Occipital lobe (tissue), 2 donors: ENCODE measurements around the gene ZBP1. TPM values are rescaled to one million over a fixed set of nuclear protein-coding genes. Genes with fewer than 3 reads are reported as not detected.

Experiments
- DNase-seq: peaks from one replicate; lab custom pipeline; 2025; lab: John Stamatoyannopoulos, UW
- total RNA-seq: library from RNA; depleted of rRNA; stranded (reverse); fragments of >200 nt; gene quantifications from one replicate; pipeline ENCODE4 v1.2.3, GENCODE V29; 2014

The ZBP1 gene
- total RNA-seq, 1 donor from 2014 or later: not detected

DNA sequence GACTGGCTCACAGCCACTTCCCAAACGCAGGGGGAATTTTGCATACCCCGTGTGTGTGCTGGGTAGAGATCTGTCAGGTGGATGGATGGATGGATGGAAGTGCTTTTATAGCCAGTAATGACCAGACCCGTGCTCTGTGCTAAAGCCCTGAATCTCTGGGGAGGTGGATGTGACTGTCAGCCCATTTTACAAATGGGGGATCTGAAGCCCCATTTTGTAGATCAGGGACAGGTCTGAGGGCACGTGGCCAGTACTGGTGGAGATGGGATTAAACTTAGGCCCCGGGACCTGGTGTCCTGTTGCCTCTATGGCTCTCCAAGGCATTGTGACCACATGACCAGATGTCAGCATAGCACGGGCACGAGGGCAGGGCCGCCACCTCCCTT lies 38.2 kb upstream of the ZBP1 start:
- no peak for DNase-seq

DNA sequence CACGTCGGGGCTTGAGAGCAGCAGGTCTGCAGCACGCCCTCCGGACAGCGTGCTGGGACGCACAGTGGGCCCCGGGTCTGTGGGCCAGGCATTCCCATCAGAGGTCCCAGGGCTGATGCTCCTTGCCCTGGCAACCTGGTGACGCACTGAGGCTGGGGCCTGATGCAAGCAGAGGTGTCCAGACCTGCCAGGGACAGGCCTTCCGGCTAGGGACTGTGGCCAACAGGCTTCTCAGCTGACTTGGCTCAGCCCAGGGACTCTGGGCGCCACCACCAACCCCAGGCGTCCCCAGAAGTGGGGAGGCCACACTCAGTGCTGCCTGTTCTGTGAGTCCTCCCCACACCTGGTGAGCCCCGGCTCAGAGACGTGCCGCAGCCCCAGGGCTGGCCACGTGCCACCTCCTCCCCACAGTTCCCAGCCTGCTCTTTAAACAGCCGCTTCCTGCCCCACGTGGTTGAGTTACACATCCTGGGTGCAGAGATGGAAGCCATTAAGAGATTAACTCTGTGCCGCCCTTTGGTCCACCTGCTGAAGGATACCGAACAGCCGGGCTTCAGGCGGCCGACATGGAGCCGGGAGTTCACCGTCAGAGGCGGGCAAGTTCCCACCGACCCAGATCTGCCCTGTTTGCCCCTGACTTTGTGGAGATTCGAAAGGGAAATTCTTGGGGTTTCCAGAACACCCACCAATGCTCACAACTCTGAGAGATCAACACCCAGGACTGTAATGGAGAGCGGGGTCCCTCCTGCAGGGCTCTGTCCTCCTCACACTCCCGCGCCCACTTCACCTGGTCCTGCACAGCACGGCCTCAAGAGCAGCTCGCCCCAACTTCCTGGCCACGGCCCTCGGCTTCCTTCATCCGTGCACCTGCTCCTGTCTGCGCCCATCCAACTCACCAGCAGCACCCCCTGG lies 37.6 kb upstream of the ZBP1 start:
- no peak for DNase-seq

DNA sequence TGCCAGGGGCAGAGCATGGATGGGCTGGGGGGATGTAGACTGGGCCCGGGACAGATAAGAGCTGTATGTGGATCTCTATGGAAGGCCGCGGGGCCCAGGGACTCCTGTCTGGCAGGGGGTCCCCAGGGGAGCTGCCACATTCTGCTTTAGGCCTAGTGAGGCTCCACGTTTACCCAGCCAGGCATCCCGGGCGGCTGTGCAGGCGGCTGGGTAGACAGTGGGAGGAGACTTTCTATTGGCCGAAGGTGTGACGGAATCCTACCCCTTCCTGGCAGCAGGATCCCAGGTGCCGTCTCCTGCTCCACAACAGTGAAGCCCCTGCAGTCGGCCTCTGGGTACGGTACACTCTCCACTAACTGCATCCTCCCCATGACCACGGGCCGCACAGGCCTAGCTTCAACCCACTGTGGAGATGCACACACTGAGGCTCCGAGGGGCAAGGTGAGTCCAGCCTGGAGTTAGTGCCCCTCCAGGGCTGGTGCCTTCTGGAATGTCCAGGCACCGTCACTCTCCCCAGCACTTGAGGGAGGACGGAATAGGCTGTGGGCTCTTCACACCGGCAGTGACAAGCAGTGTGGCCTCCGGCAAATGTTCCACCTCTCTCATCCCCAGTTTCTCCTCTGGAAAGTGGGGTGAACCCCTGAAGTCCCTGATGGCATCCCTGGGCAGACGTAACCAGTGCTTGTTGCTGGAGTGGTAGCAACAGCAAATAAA lies 36.8 kb upstream of the ZBP1 start:
- no peak for DNase-seq

DNA sequence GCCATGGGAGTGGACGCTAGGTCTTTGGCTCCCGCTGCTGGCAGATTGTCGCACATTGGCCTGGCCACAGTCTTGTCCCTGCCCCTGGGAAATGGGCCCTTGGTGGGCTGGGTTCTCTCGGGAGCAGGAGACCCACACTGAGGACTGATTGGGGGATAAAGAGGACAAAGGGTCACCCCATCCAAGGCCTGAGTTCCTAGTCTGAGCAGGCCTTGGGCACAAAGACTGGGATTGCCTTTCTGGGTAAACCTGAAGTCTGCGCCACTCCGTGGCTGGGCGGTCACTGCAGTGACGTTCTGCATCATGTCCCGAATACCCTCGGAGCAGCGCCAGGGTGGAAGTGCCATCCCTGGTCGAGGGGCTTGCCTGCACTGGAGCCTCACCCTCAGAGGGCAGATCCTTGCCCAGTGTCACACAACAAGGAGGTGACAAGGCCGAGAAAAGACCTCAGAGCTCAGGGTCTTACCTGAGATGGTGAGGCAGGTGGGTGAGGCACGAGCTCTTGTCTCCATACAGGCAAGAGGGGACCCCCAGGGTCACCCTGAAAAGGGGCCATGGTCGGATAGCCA lies 36.1 kb upstream of the ZBP1 start:
- no peak for DNase-seq

DNA sequence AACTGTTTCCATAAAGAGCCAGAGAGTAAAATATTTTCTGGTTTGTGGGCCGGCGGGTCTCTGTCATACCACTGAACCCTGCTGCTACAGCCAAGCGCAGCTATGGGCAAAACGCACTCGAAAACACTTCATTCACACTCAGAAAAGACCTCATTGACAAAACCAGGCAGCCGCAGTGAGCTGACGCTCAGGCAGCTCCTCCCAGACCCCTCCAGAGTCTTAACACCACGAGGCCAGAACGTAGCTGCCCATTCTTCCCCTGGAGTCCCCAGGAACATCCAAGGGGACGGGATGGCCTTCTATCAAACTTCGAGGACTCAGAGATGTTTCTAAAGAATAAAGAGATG lies 35.6 kb upstream of the ZBP1 start:
- DNase-seq: no peak

DNA sequence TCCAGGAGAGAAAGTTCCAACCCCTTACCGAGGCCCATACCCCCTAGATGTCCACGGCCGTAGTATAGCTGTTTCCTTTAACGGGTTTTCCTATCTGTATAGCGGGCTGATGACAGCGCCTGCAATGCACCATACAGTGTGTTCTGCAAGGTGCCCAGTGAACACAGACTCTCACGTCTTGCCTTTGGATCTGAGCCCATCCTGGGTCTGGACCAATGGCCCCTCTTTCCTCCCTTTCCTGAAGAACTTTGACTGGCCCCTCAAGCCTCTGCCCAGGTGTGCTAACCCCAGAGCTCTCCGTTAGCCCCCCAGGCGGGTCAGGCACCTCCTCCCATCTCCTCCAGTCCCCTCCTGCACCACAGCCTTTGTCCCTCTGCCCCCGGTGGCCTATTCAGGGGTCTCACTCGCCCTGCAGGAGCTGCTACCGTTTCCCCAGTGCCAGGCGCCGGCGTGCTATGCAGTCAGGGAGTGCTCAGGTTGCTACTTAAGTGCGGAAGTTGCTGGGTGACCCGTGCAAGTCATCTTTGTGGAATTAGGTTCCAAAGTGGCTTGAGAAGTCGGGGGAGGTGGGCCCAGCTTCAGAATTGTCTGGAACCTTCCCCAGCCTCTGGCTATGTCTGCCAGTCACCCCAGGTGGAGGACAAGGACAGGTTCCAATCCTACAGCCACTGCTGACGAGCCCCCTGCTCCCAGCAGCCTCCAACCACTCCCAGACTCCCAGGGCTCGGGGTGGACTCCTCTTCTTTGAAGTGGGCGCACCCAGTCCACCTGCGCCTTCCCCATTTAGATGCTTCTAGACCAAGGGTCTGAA lies 35.0 kb upstream of the ZBP1 start:
- no peak for DNase-seq

DNA sequence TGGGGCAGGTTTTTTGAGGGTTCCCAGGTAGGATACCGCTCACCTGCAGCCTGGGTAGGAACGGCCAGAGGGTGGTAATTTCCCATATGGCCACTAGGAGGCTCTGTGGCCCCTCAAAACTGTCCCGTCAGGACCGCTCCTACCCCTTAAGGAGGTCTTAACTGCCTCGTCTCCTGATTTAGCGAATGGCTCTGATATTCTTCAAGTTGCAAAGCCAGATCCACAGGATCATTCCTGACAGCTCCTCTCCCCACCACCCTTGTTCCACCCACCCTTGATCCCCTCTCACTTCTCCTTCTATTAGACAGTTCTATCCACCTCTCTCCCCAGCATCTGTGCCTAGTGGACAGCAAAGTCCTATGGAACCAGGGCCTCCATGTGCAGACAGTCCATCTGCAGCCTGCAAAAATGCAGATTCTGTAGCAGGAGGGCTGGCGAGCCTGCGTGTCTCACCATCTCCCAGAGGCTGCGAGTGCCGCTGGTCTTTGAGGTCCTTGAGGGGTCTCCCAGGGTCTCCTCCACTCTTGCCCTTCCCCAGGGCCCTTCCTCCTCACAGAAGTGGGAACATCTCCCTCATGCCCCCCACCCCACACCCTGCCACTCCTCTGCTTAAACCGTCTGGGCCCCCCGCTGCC lies 34.3 kb upstream of the ZBP1 start:
- DNase-seq: no peak

DNA sequence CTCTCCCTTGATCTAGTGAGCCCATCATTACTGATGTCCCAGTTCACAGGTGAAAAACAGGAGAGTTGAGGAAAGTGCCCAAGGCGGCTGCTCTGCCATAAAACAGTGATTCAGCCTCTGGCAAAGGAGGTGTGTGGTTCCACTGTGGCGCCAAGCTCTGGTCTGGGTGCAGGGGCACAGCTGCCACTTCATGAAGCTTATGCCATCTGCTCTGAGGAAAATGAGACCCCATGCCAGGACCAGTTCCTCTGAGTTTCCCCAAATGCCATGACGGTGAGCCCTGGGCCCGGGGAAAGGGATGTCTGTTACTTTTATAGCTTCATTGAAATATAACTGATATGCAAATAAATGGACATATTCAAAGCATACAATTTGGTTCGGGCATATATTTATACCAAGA lies 33.7 kb upstream of the ZBP1 start:
- no peak for DNase-seq

DNA sequence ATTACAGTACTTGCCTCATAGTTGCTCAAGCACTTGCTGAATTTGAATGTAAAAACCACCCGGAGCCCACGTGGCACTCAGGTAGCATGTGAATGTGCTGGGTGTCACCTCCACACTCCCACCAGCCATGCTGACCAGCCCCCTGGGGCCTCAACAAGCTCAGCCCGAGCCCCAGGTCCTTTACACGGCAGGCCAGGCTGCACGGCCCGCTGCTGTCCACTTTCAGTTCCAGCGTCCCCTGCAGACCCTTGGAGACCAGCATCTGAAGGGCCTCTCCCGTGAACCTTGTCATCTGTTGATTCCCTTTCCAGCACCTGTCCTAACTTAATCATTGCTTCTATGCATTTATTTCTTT lies 33.3 kb upstream of the ZBP1 start:
- no peak for DNase-seq

DNA sequence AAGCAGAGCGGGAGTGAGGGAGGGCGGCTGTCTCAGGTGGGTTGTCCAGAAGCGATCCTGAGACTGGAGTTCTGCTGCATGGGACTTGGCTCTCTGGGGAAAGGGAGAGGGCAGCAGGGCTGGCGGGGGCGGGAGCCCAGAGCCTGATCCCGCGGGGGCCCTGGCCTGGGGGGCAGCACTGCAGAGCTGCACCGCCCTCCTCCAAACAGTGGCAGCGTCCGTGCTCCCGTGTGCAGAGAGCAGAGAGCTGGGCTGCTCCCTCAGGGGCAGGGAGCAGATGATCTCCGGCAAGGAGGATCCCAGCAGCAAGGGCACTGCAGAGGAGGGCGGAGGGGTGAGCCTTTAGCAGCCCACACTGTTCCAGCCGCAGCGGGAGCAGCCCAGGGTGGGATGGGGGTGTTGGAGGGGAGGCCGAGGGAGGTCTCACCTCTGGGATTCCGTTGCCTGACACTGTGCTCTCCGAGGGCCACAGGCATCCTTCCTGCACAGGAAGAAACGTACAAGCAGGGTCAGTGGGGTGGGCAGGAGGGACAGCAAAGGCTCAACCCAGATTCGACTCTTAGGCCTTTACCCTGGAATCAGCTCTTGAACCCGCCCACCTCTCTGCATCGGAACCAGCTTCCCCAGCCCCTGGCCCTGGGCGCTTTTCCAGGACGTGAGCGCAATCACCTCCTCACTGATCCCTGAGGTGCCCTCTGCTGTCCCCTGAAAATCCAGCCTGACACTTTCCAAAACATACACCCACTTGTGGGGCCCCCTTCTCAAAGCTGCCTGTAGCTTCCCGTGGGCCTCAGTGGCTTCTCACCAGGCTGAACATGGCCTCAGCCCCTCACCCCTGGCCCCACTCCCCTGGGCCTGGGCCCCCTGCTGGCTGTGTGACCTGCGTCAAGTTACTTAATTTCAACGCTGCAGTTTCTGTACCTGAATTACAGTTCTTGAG lies 32.6 kb upstream of the ZBP1 start:
- DNase-seq: no peak

DNA sequence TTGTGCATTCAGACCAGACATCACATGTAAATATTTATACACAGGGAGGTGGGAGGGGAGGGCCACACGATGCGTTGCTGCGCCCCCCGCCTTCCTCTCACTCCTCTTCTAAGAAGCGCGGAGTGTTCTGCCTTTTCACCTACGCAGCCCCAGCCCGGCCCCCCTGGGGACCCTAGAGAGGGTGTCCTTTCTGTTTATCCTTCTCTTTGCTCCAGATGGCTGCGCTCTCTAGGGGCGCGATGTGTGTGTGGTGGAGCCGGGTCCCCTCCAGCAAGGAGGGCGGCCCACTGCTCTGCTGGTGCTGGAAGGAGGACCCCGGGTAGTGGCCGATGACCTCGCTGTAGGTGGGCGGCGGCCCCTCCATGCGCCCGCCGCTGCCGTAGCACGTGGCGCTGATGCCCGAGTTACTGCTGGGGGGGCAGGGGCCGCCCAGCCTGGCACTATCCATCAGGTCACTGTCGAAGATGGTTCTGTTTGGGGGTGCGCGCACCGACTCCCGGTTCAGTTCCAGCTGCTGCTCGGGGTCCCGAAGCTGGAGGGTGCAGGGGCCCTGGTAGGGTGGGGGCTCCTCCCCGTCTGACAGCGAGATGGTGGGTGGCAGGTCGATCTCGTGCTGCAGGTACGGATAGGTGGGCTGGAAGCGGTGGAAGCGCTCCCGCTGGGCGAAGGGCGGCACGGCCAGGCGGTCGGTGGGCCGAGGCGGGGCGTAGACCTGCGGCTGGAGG lies 31.8 kb upstream of the ZBP1 start:
- no peak for DNase-seq

DNA sequence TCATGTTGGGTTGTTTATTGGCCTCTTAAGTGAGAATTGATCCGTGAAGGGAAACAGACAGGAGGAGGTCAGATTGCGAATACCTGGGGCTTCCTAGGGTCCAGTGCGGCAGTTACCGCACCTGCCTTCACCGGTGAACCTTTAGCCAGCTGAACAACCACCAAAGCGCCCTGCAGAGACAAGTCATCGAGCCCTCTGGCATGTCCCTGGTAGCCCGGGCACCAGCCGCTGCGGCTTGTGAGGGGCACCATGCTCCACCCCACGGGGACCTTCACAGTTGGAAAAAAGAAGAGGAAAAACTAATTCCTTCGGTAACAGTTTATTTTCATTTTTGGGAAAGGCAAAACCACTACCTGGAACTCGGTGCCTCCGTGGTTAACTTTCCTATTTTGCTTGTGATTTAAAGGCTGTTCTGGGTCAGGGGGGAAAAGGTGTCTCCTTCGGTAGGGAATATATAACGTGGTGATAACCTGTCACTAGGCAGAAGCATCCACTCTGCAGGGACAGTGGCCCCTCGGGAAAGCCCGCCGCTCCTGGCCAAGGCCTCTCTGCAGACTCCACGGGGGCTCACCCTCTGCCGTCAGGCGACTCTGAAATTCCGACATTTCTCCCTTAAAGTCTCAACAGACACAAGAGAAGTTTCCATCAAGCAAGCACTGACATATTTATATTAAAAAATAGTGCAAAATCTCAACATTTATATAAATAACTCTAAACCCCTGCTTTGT lies 30.7 kb upstream of the ZBP1 start:
- DNase-seq: no peak

DNA sequence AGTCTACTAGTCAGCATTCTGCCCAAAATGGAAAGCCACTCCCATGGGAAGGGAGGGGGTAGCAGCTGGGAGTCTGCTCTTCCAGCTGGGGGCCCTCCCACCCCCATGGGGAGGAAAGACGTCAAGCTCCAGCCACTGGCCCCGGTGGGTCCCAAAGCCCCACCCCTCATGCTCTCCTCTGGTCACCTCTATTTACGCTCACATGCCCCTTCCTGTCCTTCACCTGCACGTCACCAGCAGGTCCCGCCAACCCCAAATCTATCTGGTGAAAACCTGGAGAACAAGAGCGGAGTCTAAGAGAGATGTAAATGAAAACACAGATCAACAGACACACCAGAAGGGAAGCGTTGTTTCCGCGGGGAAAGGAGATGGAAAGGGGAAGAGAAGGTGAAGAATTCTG lies 30.0 kb upstream of the ZBP1 start:
- no peak for DNase-seq

DNA sequence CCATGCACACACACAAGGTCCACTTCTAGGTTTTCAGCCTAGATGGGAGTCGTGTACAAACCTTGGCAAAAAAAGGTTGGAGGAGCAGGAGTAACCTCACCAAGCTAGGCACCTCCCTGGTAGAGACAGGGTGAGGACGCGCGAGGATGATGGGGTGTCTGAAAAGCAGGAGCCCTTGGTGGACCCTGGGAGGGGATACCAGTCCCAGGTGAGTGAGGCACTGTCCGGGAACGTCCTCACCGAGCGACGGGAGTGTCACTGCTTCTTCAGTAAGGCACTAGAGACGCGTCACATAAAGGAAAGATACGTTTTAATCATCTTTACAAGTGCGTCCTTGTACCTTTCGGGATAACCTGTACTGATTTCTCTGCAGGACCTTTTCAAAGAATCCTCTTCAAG lies 29.4 kb upstream of the ZBP1 start:
- no peak for DNase-seq

DNA sequence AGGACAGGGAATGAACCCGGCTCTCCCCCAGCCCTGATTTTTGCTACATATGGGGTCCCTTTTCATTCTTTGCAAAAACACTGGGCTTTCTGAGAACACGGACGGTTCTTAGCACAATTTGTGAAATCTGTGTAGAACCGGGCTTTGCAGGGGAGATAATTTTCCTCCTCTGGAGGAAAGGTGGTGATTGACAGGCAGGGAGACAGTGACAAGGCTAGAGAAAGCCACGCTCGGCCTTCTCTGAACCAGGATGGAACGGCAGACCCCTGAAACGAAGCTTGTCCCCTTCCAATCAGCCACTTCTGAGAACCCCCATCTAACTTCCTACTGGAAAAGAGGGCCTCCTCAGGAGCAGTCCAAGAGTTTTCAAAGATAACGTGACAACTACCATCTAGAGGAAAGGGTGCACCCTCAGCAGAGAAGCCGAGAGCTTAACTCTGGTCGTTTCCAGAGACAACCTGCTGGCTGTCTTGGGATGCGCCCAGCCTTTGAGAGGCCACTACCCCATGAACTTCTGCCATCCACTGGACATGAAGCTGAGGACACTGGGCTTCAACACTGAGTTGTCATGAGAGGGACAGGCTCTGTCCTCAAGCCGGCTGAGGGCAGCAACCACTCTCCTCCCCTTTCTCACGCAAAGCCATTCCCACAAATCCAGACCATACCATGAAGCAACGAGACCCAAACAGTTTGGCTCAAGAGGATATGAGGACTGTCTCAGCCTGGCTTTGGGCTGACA lies 28.8 kb upstream of the ZBP1 start:
- DNase-seq: no peak

DNA sequence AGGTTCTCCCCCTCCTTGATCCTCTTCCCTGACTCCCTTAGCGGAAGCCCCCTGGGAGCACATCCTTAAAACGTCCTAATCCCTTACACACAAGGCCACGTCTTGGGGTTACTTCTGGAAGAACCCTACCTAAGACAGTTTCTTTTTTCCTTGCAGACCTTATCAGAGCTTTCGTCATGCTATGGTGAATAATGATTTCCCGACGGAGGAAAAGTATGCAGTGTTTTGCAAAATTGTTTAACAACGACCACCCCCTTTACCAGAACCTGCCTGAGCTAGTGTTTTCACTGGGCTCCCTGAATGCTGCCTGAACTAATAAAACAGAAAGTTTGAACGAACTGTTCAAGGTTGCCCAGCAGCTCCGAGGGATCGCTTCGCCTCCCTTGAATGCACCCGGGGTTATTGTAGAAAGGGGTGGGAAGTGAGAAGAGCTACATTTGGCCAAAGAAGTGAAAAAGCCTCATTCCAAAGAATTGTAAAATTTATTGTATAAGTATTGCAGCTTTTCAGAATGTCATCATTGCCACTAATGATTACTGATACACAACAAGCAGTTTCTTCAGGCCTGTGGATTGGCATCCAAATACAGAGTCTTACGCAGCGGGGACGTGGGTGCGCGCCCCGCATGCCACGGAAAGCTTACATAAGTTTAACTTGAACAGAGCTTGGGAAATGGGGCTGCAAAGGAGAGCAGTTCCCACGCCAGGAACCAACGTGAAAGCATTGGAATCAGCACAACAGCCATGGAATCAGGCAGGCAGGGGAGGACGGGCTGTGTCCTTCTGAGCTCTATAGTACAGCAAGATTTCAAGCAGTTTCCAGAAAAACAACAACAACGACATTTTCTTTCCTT lies 27.9 kb upstream of the ZBP1 start:
- DNase-seq: no peak
